Stimulated activated memory B cell treated with anti-CD40 and anti-IgM and Interleukin-4, amounts not matched to agents 10 μg/mL and 1 μg/mL and 100 μg/mL, for 72 hours (primary cell): Measurements from ENCODE around the gene ZNF346.

Experiments
- ATAC-seq: fragments of 150-1000 bp; cut with Tn5 transposase; 2 replicates; pipeline ENCODE4 v1.10.0; 2021
- H3K27ac Mint-ChIP-seq: one replicate; pipeline ENCODE4 v1.8.0; 2022; ENCODE audit warnings: mild to moderate bottlenecking, mixed read lengths
- H3K27me3 Mint-ChIP-seq: one replicate; pipeline ENCODE4 v1.8.0; 2022; ENCODE audit warnings: mixed read lengths
- H3K36me3 Mint-ChIP-seq: one replicate; pipeline ENCODE4 v1.8.0; 2022; ENCODE audit warnings: mixed read lengths
- H3K4me1 Mint-ChIP-seq: one replicate; pipeline ENCODE4 v1.8.0; 2022; ENCODE audit warnings: mixed read lengths
- H3K4me3 Mint-ChIP-seq: one replicate; pipeline ENCODE4 v1.8.0; 2022; ENCODE audit warnings: mild to moderate bottlenecking, moderate library complexity, mixed read lengths
- H3K9me3 Mint-ChIP-seq: one replicate; pipeline ENCODE4 v1.8.0; 2022; ENCODE audit warnings: mixed read lengths

Gene ZNF346

DNA sequence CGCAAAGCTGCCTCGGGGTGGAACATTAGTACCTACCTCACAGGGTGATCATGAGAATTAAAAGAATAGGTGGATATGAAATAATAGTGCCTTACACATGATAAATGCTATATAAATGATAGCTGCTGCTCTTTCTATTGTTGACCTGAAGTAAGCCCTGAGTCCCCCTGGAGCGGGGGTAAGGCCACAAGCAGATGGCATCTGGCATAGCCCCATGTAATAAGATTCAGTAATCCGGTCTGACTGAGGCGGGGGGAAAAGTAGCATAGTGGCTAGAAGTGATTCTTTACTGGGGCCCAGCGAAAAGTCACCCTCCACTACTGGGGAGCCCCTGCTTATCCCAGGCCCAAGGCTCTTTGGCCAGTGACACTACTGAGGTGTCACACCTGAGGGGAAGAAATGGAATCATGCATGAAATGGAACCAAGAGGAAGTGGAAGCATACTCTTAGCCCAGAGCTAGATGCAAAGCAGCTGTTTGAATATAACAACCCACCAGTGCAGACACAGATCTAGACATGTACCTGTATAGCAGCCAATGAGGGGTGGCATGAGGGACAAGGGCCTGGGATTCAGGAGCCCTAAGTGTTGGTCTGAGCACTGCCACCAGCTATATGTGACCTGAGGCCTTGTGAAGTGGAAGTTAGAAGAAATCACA is 48.2 kb downstream of the ZNF346 start:
- ATAC-seq, result peak; percentile 81
- peaks cover 41% of the 10 kb centered on the region for H3K4me1 Mint-ChIP-seq
- H3K27ac Mint-ChIP-seq, result peak overlapping the region; percentile 51
- H3K4me3 Mint-ChIP-seq, result peak overlapping the region; percentile 41
- peaks cover 7% of the 10 kb centered on the region for H3K36me3 Mint-ChIP-seq
- no peaks in the 10 kb centered on the region for H3K9me3 Mint-ChIP-seq
- H3K27me3 Mint-ChIP-seq, result no peaks in the 10 kb centered on the region

DNA sequence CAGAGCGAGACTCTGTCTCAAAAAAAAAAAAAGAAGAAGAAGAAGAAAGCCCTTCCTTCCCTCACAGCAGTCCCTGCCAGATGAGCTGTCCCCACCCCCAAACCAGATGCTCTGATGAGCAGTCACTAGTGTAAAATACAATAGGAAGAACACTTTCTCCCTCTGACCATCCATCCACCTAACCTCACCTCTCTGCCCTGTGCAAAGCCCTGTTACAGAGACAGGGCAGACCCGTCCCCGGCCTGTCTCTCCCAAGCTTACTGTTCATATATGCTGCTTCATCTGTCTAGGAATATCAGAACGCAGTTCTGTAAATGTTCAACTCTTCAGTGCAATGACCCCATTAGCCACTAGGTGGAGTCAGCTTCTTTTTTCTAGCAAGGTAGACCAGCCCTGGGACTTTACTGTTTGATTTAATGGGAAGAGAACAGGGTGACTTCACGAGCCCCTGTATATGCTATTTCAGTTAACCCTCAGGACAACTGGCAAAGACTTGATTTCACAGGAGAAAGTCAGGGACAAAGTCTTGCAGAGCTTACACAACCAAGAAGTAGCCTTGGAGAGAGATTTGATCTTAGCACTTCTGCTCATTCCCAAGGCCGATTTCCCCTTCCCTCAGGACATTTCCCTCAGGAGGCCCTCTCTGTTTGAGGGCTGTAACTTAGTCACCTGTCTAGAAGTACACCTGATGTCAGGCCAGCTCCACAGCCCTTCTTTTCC is 49.3 kb downstream of the ZNF346 start:
- no peaks in the 10 kb centered on the region for H3K36me3 Mint-ChIP-seq
- H3K4me3 Mint-ChIP-seq, result peak overlapping the region; percentile 70
- peak overlapping the region; percentile 51 for H3K27ac Mint-ChIP-seq
- H3K4me1 Mint-ChIP-seq, result peaks cover 35% of the 10 kb centered on the region
- H3K9me3 Mint-ChIP-seq, result no peaks in the 10 kb centered on the region
- H3K27me3 Mint-ChIP-seq, result no peaks in the 10 kb centered on the region
- peak; percentile 91 for ATAC-seq

DNA sequence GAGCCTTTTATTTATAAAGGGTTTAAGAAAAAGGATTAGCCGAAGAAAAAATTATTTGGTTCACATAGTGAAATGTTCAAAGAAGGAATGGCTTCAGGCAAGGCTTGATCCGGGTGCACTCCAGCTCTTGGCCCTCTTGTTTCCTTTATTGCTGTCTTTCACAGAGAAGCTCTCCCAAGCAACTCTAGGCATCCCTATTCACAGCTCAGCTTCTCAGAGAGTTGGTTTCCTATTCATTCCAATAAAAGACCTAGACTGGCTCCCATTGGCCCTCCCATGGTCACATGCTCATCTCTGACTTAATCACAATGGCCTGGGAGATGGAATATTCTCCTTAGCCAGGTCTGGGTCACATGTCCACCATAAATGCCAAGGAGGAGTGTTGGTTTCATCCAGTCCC is 54.8 kb downstream of the ZNF346 start:
- H3K4me3 Mint-ChIP-seq, result no peak overlapping the region
- no peak overlapping the region for H3K27ac Mint-ChIP-seq
- peaks cover under 1% of the 10 kb centered on the region for H3K27me3 Mint-ChIP-seq
- no peaks in the 10 kb centered on the region for H3K9me3 Mint-ChIP-seq
- H3K36me3 Mint-ChIP-seq, result no peaks in the 10 kb centered on the region
- H3K4me1 Mint-ChIP-seq, result peaks cover 8% of the 10 kb centered on the region
- ATAC-seq, result no peak

GRCh38 chr5:177079606-177080005 is 57.1 kb downstream of the ZNF346 start:
- ATAC-seq, result no peak
- Mint-ChIP-seq H3K4me3 (no peak overlapping the region), H3K27ac (no peak overlapping the region), H3K4me1 (no peaks in the 10 kb centered on the region), H3K9me3 (no peaks in the 10 kb centered on the region), H3K27me3 (peaks cover 19% of the 10 kb centered on the region), H3K36me3 (no peaks in the 10 kb centered on the region)

DNA sequence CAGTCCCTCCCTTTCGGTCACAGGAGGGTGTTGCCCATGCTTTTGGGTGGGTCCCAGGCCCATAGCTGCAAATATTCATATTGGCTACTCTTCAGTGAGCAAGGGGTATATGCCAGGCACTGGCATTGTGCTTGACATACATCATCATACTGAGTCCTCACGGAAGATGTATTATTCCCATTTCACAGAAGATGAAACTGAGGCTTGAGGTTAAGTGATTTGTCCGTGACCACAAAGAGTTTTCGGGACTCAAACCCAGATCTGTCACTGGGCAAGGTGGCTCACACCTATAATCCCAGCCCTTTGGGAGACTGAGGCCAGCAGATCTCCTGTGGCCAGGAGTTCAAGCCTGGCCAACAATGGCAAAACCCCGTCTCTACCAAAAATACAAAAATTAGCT is 57.8 kb downstream of the ZNF346 start:
- H3K9me3 Mint-ChIP-seq, result no peaks in the 10 kb centered on the region
- H3K27ac Mint-ChIP-seq, result no peak overlapping the region
- H3K27me3 Mint-ChIP-seq, result peaks cover 19% of the 10 kb centered on the region
- no peaks in the 10 kb centered on the region for H3K36me3 Mint-ChIP-seq
- peaks cover 1% of the 10 kb centered on the region for H3K4me1 Mint-ChIP-seq
- H3K4me3 Mint-ChIP-seq, result no peak overlapping the region
- no peak for ATAC-seq

DNA sequence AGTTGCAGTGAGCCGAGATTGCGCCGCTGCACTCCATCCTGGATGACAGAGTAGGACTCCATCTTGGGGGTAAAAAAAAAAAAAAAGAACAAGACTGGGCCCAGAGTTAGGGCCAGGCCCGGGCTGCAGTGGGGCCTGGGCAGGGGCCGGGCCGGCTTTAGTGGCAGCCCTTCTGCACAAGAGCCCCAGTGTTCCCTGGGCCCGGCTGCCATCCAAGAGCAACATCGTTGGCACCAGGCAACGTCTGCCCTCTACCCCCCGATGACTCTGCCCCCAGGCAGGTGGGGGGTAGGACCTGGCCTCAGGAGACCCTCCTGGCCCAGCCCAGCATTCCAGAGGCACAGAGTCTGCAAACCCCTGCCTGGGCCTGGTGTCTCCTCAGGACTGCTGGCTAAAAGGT is 59.4 kb downstream of the ZNF346 start:
- ATAC-seq, result no peak
- H3K36me3 Mint-ChIP-seq, result no peaks in the 10 kb centered on the region
- peaks cover 19% of the 10 kb centered on the region for H3K27me3 Mint-ChIP-seq
- no peak overlapping the region for H3K4me3 Mint-ChIP-seq
- no peaks in the 10 kb centered on the region for H3K9me3 Mint-ChIP-seq
- H3K4me1 Mint-ChIP-seq, result peaks cover 13% of the 10 kb centered on the region
- H3K27ac Mint-ChIP-seq, result no peak overlapping the region

DNA sequence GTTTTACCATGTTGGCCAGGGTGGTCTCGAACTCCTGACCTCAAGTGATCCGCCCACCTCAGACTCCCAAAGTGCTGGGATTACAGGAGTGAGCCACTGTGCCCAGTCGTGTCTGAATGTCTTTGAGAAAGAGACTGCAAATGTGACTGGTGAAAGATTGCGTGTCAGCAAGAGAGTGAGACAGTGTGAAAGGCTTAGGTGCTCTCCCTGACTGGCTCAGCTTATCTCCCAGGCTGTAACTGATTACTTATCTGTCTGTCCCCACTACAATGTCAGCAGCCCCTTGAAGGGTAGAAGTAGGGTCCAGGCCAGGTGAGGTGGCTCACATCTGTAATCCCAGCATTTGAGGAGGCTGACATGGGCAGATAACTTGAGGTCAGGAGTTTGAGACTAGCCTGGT is 60.9 kb downstream of the ZNF346 start:
- Mint-ChIP-seq H3K36me3 (no peaks in the 10 kb centered on the region), H3K4me1 (peaks cover 19% of the 10 kb centered on the region), H3K27ac (no peak overlapping the region), H3K27me3 (peaks cover 28% of the 10 kb centered on the region), H3K4me3 (no peak overlapping the region), H3K9me3 (no peaks in the 10 kb centered on the region)
- no peak for ATAC-seq

- no peak for ATAC-seq
- Mint-ChIP-seq H3K9me3 (no peaks in the 10 kb centered on the region), H3K36me3 (no peaks in the 10 kb centered on the region), H3K4me3 (no peak overlapping the region), H3K27ac (no peak overlapping the region), H3K4me1 (peaks cover 19% of the 10 kb centered on the region), H3K27me3 (peaks cover 28% of the 10 kb centered on the region)
Measured at GRCh38 chr5:177084175-177084574, 61.7 kb downstream of the ZNF346 start.

- Mint-ChIP-seq H3K4me1 (peaks cover 19% of the 10 kb centered on the region), H3K27me3 (peaks cover 28% of the 10 kb centered on the region), H3K36me3 (no peaks in the 10 kb centered on the region), H3K4me3 (peak overlapping the region; percentile 64), H3K9me3 (no peaks in the 10 kb centered on the region), H3K27ac (no peak overlapping the region)
- ATAC-seq, result no peak
Measured at GRCh38 chr5:177085985-177086653, 63.6 kb downstream of the ZNF346 start.

DNA sequence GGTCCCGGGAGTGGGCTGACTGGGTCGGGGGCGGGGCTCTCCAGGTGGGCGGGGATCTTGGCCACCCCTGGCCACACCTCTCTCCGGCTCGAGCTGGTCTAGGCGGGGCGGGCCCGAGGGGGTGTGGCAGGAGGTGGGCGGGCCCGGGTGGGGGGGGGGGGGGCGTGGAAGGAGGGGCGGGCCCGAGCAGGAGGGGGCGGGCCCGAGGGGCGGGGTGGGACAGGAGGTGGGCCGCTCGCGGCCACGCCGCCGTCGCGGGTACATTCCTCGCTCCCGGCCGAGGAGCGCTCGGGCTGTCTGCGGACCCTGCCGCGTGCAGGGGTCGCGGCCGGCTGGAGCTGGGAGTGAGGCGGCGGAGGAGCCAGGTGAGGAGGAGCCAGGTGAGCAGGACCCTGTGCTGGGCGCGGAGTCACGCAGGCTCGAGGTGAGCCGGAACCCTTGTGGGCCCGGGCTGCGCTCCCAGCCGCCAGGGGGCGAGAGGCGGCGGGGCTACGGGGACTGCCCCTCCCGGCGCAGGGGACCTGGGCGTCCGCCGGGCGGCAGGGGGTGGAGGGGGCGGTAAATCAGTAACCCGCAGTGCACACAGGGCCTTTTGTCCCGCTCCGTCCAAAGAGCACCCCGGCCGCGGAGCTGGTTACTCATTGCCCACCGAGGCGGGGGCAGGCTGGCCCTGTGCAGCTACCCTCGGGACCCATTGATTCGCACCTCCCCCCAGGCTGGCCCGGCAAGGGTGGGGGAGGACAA is 64.3 kb downstream of the ZNF346 start, which contains the start of gene FGFR4:
Gene FGFR4, plus strand, starts transcription at position 262 of the 744 bp plus-strand sequence. CDS start 2,688 bp downstream, outside the sequence.
- Mint-ChIP-seq H3K9me3 (no peaks in the 10 kb centered on the region), H3K27ac (no peak within 1 kb of the TSS), H3K4me3 (peak within 1 kb of the TSS; percentile 64), H3K36me3 (no peaks in the 10 kb centered on the region), H3K27me3 (peaks cover 28% of the 10 kb centered on the region), H3K4me1 (peaks cover 19% of the 10 kb centered on the region)
- ATAC-seq, result peak; percentile 76

GRCh38 chr5:177087398-177088005 is 65.0 kb downstream of the ZNF346 start:
- H3K27ac Mint-ChIP-seq, result no peak overlapping the region
- H3K4me1 Mint-ChIP-seq, result peaks cover 19% of the 10 kb centered on the region
- peaks cover 27% of the 10 kb centered on the region for H3K27me3 Mint-ChIP-seq
- no peak overlapping the region for H3K4me3 Mint-ChIP-seq
- H3K36me3 Mint-ChIP-seq, result no peaks in the 10 kb centered on the region
- ATAC-seq, result no peak
- no peaks in the 10 kb centered on the region for H3K9me3 Mint-ChIP-seq

DNA sequence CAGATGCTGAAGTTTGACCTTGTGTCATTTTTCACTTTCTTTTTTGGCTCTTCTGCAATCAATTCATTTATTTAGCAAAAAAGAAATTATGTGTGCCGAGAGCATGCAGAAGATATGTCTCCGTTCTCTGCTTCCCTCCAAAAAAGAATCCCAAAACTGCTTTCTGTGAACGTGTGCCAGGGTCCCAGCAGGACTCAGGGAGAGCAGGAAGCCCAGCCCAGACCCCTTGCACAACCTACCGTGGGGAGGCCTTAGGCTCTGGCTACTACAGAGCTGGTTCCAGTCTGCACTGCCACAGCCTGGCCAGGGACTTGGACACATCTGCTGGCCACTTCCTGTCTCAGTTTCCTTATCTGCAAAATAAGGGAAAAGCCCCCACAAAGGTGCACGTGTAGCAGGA is 66.6 kb downstream of the ZNF346 start:
- ATAC-seq, result no peak
- Mint-ChIP-seq H3K27ac (no peak overlapping the region), H3K4me3 (no peak overlapping the region), H3K9me3 (no peaks in the 10 kb centered on the region), H3K36me3 (no peaks in the 10 kb centered on the region), H3K4me1 (peaks cover 19% of the 10 kb centered on the region), H3K27me3 (peaks cover 10% of the 10 kb centered on the region)

DNA sequence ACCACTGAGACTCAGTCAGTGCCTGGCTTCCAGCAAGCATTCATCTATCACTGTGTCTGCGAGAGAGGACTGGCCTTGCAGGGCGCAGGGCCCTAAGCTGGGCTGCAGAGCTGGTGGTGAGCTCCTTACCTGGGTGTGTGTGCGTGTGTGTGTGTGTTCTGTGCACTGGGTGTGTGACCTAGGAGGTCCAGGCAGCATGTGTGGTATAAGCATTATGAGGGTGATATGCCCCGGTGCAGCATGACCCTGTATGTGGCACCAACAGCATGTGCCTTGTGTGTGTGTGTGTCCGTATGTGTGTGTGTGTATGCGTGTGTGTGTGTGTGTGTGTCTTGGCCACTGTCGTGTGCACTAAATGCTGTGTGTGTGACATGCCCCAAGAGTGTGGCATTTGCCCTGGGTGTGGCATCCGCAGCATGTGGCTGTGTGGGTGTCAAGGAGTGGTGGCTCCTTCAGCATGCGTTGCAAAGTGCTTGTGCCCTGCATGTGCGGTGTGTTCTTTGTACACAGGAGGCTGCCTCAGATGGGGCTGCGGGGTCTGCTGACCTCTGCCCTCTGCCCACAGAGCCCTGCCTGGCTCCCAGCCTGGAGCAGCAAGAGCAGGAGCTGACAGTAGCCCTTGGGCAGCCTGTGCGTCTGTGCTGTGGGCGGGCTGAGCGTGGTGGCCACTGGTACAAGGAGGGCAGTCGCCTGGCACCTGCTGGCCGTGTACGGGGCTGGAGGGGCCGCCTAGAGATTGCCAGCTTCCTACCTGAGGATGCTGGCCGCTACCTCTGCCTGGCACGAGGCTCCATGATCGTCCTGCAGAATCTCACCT is 67.5 kb downstream of the ZNF346 start:
- Mint-ChIP-seq H3K36me3 (no peaks in the 10 kb centered on the region), H3K27me3 (peaks cover 9% of the 10 kb centered on the region), H3K4me1 (peaks cover 19% of the 10 kb centered on the region), H3K9me3 (no peaks in the 10 kb centered on the region), H3K27ac (no peak overlapping the region), H3K4me3 (no peak overlapping the region)
- ATAC-seq, result no peak

GRCh38 chr5:177090813-177091212 is 68.3 kb downstream of the ZNF346 start:
- Mint-ChIP-seq H3K9me3 (no peaks in the 10 kb centered on the region), H3K36me3 (no peaks in the 10 kb centered on the region), H3K4me1 (peaks cover 14% of the 10 kb centered on the region), H3K27me3 (peaks cover 9% of the 10 kb centered on the region), H3K27ac (no peak overlapping the region), H3K4me3 (no peak overlapping the region)
- ATAC-seq, result no peak
